Endothelial cell of hepatic sinusoid (primary cell): ENCODE data around the gene PACRG.

Experiments used
- in situ Hi-C: cut with HindIII; loops from 2 replicates; pipeline ENCODE4 v1.10.0; 2017; ENCODE audit warnings: low sequenced_read_pairs

The PACRG gene

DNA sequence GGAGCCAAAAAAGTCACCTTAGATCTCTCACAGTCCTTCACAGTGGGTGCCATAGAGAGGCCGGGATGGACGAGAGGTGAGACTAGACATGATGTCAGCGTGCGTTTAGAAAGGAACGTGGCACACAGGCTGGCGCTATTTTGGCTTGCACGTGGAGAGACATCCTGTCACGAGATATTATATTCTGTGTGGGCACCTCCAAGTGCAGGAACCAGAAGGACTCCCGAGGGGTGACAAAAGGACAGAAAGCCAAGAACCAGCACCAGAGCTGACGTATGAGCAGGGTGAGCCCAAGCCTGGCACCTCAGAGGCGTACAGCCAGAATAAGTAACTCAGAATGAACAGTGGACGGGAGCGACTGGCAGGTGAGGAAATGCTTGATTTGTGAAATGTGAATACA, 636.9 kb downstream of the PACRG start:
- in situ Hi-C loops: no loop called here
